GM12892 (cell line): ENCODE data around the gene ATP5F1D.

ENCODE experiments used
- POLR2A ChIP-seq: IDR thresholded peaks from 2 replicates; pipeline ENCODE4 v1.6.1; 2011; ENCODE audit warnings: low read depth, low read length, control low read depth
- POLR2AphosphoS5 ChIP-seq: IDR thresholded peaks from 2 replicates; pipeline ENCODE4 v1.6.1; 2011; ENCODE audit warnings: low read depth, low read length, control low read depth
- TAF1 ChIP-seq: IDR thresholded peaks from 2 replicates; pipeline ENCODE4 v1.6.1; 2011; ENCODE audit warnings: low read depth, mild to moderate bottlenecking, control low read depth, low read length, borderline replicate concordance

GRCh38 chr19:1244693-1245451, 3.3 kb downstream of the ATP5F1D start:
- TF ChIP-seq POLR2AphosphoS5 (no peak), TAF1 (no peak), POLR2A (no peak)
